Measurements from ENCODE around the gene KLF6.
"Not testable (repeated sequence)": the region's sequence is repeated elsewhere in the genome, so short reads cannot be mapped to it uniquely, and the experiment has no call there.

Gene KLF6

GRCh38 chr10:3745521-3745920, 39.5 kb downstream of the KLF6 start:
- Histone ChIP-seq H3K9ac (ENCODE audit: low read length in 2 of 2) (no peak overlapping the region), H3K27me3 (ENCODE audit: control insufficient read depth in 1 of 2, insufficient read depth in 2 of 2, low read length in 2 of 2) (no peaks in the 10 kb centered on the region), H3K4me3 (ENCODE audit: low read length in 2 of 2) (no peak overlapping the region), H3K9me3 (ENCODE audit: control insufficient read depth in 2 of 2, low read length in 2 of 2) (peaks cover 0 to 3% of the 10 kb centered on the region in 2 donors), H3K4me1 (ENCODE audit: control insufficient read depth, insufficient read depth, low read length) (peaks cover 15% of the 10 kb centered on the region), H3K27ac (ENCODE audit: low read length) (no peak overlapping the region), H3K36me3 (ENCODE audit: control insufficient read depth in 2 of 2, insufficient read depth in 2 of 2, low read length in 2 of 2) (no peaks in the 10 kb centered on the region)

- Histone ChIP-seq H3K9me3 (ENCODE audit: control insufficient read depth in 2 of 2, low read length in 2 of 2) (peaks cover 0 to 3% of the 10 kb centered on the region in 2 donors), H3K27ac (ENCODE audit: low read length) (no peak overlapping the region), H3K27me3 (ENCODE audit: control insufficient read depth in 1 of 2, insufficient read depth in 2 of 2, low read length in 2 of 2) (no peaks in the 10 kb centered on the region), H3K36me3 (ENCODE audit: control insufficient read depth in 2 of 2, insufficient read depth in 2 of 2, low read length in 2 of 2) (no peaks in the 10 kb centered on the region), H3K4me3 (ENCODE audit: low read length in 2 of 2) (peak overlapping the region in 1 of 2 donors; percentile 16), H3K4me1 (ENCODE audit: control insufficient read depth, insufficient read depth, low read length) (no peaks in the 10 kb centered on the region), H3K9ac (ENCODE audit: low read length in 2 of 2) (no peak overlapping the region)
Measured at GRCh38 chr10:3741688-3742461, 43.1 kb downstream of the KLF6 start.

DNA sequence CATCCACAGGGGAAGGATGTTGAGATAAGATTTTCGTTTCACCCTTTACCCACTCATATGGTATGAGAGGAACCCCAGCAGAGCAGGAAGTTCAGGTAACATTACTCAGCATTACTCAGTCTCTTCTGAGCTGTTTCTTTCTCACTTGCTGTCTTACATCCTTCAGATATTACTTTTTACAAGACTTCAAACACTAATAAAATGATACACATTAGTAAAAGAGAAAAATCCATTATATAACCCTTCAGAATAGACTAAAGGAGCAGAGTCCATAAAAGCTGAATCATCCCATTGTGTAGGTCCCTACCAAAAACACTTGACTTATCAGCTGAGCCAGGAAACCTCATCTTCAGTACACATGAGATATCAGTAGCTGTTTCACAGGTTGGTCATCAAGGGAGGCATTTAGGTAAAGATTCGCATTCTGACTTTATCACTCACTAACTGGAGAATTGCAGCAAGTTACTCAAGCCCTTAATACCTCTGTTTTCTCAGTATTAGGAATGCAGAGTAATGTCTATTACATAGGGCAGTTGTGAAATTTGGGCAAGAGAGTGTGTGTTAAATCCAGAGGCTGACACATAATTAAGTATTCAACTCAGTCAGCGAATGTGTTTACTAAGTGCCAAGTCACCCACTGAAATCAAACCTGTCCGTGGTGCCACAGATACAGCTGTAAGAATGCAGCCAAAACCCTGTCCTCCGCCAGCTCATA, 44.7 kb downstream of the KLF6 start:
- H3K27ac ChIP-seq (ENCODE audit: low read length): no peak overlapping the region
- no peaks in the 10 kb centered on the region for H3K27me3 ChIP-seq (ENCODE audit: control insufficient read depth in 1 of 2, insufficient read depth in 2 of 2, low read length in 2 of 2)
- H3K4me3 ChIP-seq (ENCODE audit: low read length in 2 of 2): no peak overlapping the region
- no peaks in the 10 kb centered on the region for H3K4me1 ChIP-seq (ENCODE audit: control insufficient read depth, insufficient read depth, low read length)
- no peaks in the 10 kb centered on the region for H3K36me3 ChIP-seq (ENCODE audit: control insufficient read depth in 2 of 2, insufficient read depth in 2 of 2, low read length in 2 of 2)
- no peak overlapping the region for H3K9ac ChIP-seq (ENCODE audit: low read length in 2 of 2)
- peaks cover 0 to 3% of the 10 kb centered on the region in 2 donors for H3K9me3 ChIP-seq (ENCODE audit: control insufficient read depth in 2 of 2, low read length in 2 of 2)

GRCh38 chr10:3738855-3739350, 46.1 kb downstream of the KLF6 start:
- H3K27ac ChIP-seq (ENCODE audit: low read length): no peak overlapping the region
- no peak overlapping the region for H3K9ac ChIP-seq (ENCODE audit: low read length in 2 of 2)
- no peaks in the 10 kb centered on the region for H3K27me3 ChIP-seq (ENCODE audit: control insufficient read depth in 1 of 2, insufficient read depth in 2 of 2, low read length in 2 of 2)
- H3K36me3 ChIP-seq (ENCODE audit: control insufficient read depth in 2 of 2, insufficient read depth in 2 of 2, low read length in 2 of 2): no peaks in the 10 kb centered on the region
- no peak overlapping the region for H3K4me3 ChIP-seq (ENCODE audit: low read length in 2 of 2)
- peaks cover 0 to 3% of the 10 kb centered on the region in 2 donors for H3K9me3 ChIP-seq (ENCODE audit: control insufficient read depth in 2 of 2, low read length in 2 of 2)
- no peaks in the 10 kb centered on the region for H3K4me1 ChIP-seq (ENCODE audit: control insufficient read depth, insufficient read depth, low read length)

DNA sequence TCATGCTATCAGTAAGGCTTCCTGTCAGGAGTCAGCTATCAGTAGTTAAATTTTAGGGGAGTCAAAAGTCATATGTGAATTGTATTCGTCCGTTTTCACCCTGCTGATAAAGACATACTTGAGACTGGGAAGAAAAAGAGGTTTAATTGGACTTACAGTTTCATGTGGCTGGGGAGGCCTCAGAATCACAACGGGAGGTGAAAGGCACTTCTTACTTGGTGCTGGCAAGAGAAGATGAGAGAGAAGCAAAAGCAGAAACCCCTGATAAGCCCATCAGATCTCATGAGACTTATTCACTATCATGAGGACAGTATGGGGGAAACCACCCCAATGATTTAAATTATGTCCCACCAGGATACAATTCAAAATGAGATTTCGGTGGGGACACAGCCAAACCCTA, 47.1 kb downstream of the KLF6 start:
- H3K9me3 ChIP-seq (ENCODE audit: control insufficient read depth in 2 of 2, low read length in 2 of 2): peaks cover 0 to 3% of the 10 kb centered on the region in 2 donors
- H3K9ac ChIP-seq (ENCODE audit: low read length in 2 of 2): no peak overlapping the region
- H3K27ac ChIP-seq (ENCODE audit: low read length): no peak overlapping the region
- H3K4me1 ChIP-seq (ENCODE audit: control insufficient read depth, insufficient read depth, low read length): no peaks in the 10 kb centered on the region
- no peaks in the 10 kb centered on the region for H3K36me3 ChIP-seq (ENCODE audit: control insufficient read depth in 2 of 2, insufficient read depth in 2 of 2, low read length in 2 of 2)
- no peak overlapping the region for H3K4me3 ChIP-seq (ENCODE audit: low read length in 2 of 2)
- no peaks in the 10 kb centered on the region for H3K27me3 ChIP-seq (ENCODE audit: control insufficient read depth in 1 of 2, insufficient read depth in 2 of 2, low read length in 2 of 2)

- no peaks in the 10 kb centered on the region for H3K9me3 ChIP-seq (ENCODE audit: control insufficient read depth in 2 of 2, low read length in 2 of 2)
- H3K27ac ChIP-seq (ENCODE audit: low read length): no peak overlapping the region
- H3K36me3 ChIP-seq (ENCODE audit: control insufficient read depth in 2 of 2, insufficient read depth in 2 of 2, low read length in 2 of 2): no peaks in the 10 kb centered on the region
- H3K27me3 ChIP-seq (ENCODE audit: control insufficient read depth in 1 of 2, insufficient read depth in 2 of 2, low read length in 2 of 2): no peaks in the 10 kb centered on the region
- H3K4me3 ChIP-seq (ENCODE audit: low read length in 2 of 2): no peak overlapping the region
- no peaks in the 10 kb centered on the region for H3K4me1 ChIP-seq (ENCODE audit: control insufficient read depth, insufficient read depth, low read length)
- H3K9ac ChIP-seq (ENCODE audit: low read length in 2 of 2): no peak overlapping the region
Measured at GRCh38 chr10:3735175-3735574, 49.8 kb downstream of the KLF6 start.

DNA sequence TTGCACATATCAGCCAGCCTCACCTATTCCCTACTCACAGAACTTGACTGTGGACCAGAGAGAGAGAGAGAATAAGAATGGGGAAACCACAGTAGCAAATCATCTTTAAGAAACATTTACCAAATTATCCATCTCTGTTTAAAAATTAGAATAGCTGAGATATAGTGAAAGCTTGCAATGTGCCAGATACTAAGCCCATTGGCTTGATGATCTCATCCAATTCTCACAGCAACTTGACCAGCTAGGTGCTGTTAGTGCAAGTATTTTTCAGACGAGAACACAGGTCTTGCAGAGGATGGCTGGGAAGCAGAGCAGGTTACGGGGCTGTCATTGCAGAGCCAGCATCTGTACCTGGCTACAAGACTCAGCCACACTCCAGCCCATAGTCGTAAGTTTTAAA, 50.9 kb downstream of the KLF6 start:
- Histone ChIP-seq H3K9me3 (ENCODE audit: control insufficient read depth in 2 of 2, low read length in 2 of 2) (no peaks in the 10 kb centered on the region), H3K4me3 (ENCODE audit: low read length in 2 of 2) (no peak overlapping the region), H3K4me1 (ENCODE audit: control insufficient read depth, insufficient read depth, low read length) (no peaks in the 10 kb centered on the region), H3K36me3 (ENCODE audit: control insufficient read depth in 2 of 2, insufficient read depth in 2 of 2, low read length in 2 of 2) (no peaks in the 10 kb centered on the region), H3K9ac (ENCODE audit: low read length in 2 of 2) (no peak overlapping the region), H3K27me3 (ENCODE audit: control insufficient read depth in 1 of 2, insufficient read depth in 2 of 2, low read length in 2 of 2) (no peaks in the 10 kb centered on the region), H3K27ac (ENCODE audit: low read length) (no peak overlapping the region)

GRCh38 chr10:3732183-3732582, 52.8 kb downstream of the KLF6 start:
- H3K27ac ChIP-seq (ENCODE audit: low read length): not testable (repeated sequence)

DNA sequence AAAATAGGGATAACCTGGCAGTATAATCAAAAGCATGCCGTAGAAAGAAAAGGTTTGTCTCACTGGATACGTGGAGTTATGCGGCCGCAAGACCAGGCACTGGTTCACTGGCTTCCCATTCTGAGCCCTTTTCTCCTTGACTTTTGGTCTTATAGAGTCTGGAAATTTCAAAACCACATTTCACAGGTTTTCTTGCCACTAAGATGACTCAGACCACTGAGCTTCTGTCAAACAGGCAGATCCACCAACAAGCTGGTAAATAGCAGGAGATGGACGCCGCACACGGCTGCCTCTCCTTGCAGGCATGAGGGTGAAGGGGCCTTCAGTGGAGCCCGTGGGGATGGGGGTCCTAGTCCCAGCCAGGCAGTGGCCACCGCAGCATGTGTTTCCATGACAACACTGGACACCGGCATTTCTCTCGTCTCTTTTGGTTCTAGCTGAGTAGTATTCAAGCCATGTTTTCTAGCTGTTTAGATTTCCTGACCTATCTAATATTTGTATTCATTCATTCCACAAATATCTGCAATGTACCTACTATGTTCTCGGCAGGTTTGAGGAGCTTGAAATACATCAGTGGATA, 55.5 kb downstream of the KLF6 start:
- Histone ChIP-seq H3K27ac (ENCODE audit: low read length) (no peak overlapping the region), H3K9ac (ENCODE audit: low read length in 2 of 2) (no peak overlapping the region), H3K27me3 (ENCODE audit: control insufficient read depth in 1 of 2, insufficient read depth in 2 of 2, low read length in 2 of 2) (no peaks in the 10 kb centered on the region), H3K36me3 (ENCODE audit: control insufficient read depth in 2 of 2, insufficient read depth in 2 of 2, low read length in 2 of 2) (no peaks in the 10 kb centered on the region), H3K9me3 (ENCODE audit: control insufficient read depth in 2 of 2, low read length in 2 of 2) (no peaks in the 10 kb centered on the region), H3K4me1 (ENCODE audit: control insufficient read depth, insufficient read depth, low read length) (no peaks in the 10 kb centered on the region), H3K4me3 (ENCODE audit: low read length in 2 of 2) (no peak overlapping the region)

More at GRCh38 chr10:3732183-3732582, 52.8 kb downstream of the KLF6 start:
- not testable (repeated sequence) for H3K4me1 ChIP-seq (ENCODE audit: control insufficient read depth, insufficient read depth, low read length); H3K9me3 ChIP-seq (ENCODE audit: control insufficient read depth in 2 of 2, low read length in 2 of 2); H3K27me3 ChIP-seq (ENCODE audit: control insufficient read depth in 1 of 2, insufficient read depth in 2 of 2, low read length in 2 of 2); H3K36me3 ChIP-seq (ENCODE audit: control insufficient read depth in 2 of 2, insufficient read depth in 2 of 2, low read length in 2 of 2); H3K9ac ChIP-seq (ENCODE audit: low read length in 2 of 2); H3K4me3 ChIP-seq (ENCODE audit: low read length in 2 of 2)

GRCh38 chr10:3728563-3728962, 56.4 kb downstream of the KLF6 start:
- no peaks in the 10 kb centered on the region for H3K36me3 ChIP-seq (ENCODE audit: control insufficient read depth in 2 of 2, insufficient read depth in 2 of 2, low read length in 2 of 2)
- no peaks in the 10 kb centered on the region for H3K4me1 ChIP-seq (ENCODE audit: control insufficient read depth, insufficient read depth, low read length)
- no peaks in the 10 kb centered on the region for H3K9me3 ChIP-seq (ENCODE audit: control insufficient read depth in 2 of 2, low read length in 2 of 2)
- H3K9ac ChIP-seq (ENCODE audit: low read length in 2 of 2): no peak overlapping the region
- H3K4me3 ChIP-seq (ENCODE audit: low read length in 2 of 2): no peak overlapping the region
- no peak overlapping the region for H3K27ac ChIP-seq (ENCODE audit: low read length)
- no peaks in the 10 kb centered on the region for H3K27me3 ChIP-seq (ENCODE audit: control insufficient read depth in 1 of 2, insufficient read depth in 2 of 2, low read length in 2 of 2)
